K562 (cell line): Measurements from ENCODE around the gene HDLBP.

Experiments used
- HDAC2 ChIP-seq: fragments of 450-650 bp; IDR thresholded peaks from 2 replicates; pipeline ENCODE4 v1.6.1; 2016; ENCODE audit warnings: mild to moderate bottlenecking
- NR2C2 ChIP-seq, 2 experiments: fragments of 200-800 bp in 1 of 2; sonication (Bioruptor generic) in 1 of 2; sonication (generic) in 1 of 2; formaldehyde crosslinking in 1 of 2; IDR thresholded peaks; 2 replicates each; pipeline versions ENCODE4 v1.6.1 to v1.8.0; 2016 to 2022; ENCODE audit warnings: mild to moderate bottlenecking in 1 of 2, missing compliant biosample characterization in 1 of 2, missing genetic modification characterization in 1 of 2, missing genetic modification reagents in 1 of 2
- POLR2A ChIP-seq: fragments of 450-650 bp; conservative IDR thresholded peaks from 2 replicates; pipeline ENCODE4 v1.6.1; 2016
- POLR2AphosphoS5 ChIP-seq: IDR thresholded peaks from 2 replicates; pipeline ENCODE4 v1.6.1; 2011; ENCODE audit warnings: mild to moderate bottlenecking, low read depth, low read length, moderate library complexity; ENCODE audit not compliant: control insufficient read depth, insufficient read depth
- SIN3A ChIP-seq, 2 experiments: fragments of 150-350 bp in 1 of 2; IDR thresholded peaks; 2 replicates each; pipeline ENCODE4 v1.6.1; 2011 to 2016; ENCODE audit warnings: borderline replicate concordance in 2 of 2, low read depth in 2 of 2, low read length in 2 of 2, mild to moderate bottlenecking in 2 of 2, moderate library complexity in 2 of 2; ENCODE audit not compliant: control insufficient read depth in 1 of 2
- ZKSCAN3 ChIP-seq: fragments of 250-450 bp; sonication (Bioruptor Pico); IDR thresholded peaks from 2 replicates; pipeline ENCODE4 v1.4.0; 2020
- ZNF134 ChIP-seq: fragments of 250-450 bp; sonication (Bioruptor Pico); conservative IDR thresholded peaks from 2 replicates; pipeline ENCODE4 v1.4.0; 2020
- ZNF23 ChIP-seq: fragments of 250-450 bp; sonication (Bioruptor Pico); IDR thresholded peaks from 2 replicates; pipeline ENCODE4 v1.4.0; 2020; ENCODE audit warnings: mild to moderate bottlenecking
- ZNF274 ChIP-seq: IDR thresholded peaks from 2 replicates; pipeline ENCODE4 v1.6.1; 2011; ENCODE audit warnings: low read depth, mild to moderate bottlenecking, low read length, moderate library complexity, borderline replicate concordance
- ZNF407 ChIP-seq: fragments of 450-650 bp; IDR thresholded peaks from 2 replicates; pipeline ENCODE4 v1.6.1; 2016; ENCODE audit warnings: low read depth
- TF ChIP-seq, protein P1 (sequence below): fragments of 450-650 bp; formaldehyde crosslinking; IDR thresholded peaks from 2 replicates; pipeline ENCODE4 v1.4.0; 2022; ENCODE audit warnings: missing genetic modification characterization
- TF ChIP-seq, protein P2 (sequence below): fragments of 250-450 bp; sonication (Bioruptor Pico); IDR thresholded peaks from 2 replicates; pipeline ENCODE4 v1.8.0; 2022; ENCODE audit warnings: inconsistent platforms, mild to moderate bottlenecking, moderate library complexity, borderline replicate concordance
- TF ChIP-seq, protein P3 (sequence below), 3 experiments: IDR thresholded peaks in 2 of 3; conservative IDR thresholded peaks in 1 of 3; 2 replicates each; pipeline ENCODE4 v1.5.1; 2011 to 2012; ENCODE audit warnings: low read length in 3 of 3, mild to moderate bottlenecking in 3 of 3, control low read depth in 2 of 3, improper control_type of control experiment in 1 of 3, inconsistent platforms in 1 of 3, low read depth in 1 of 3, mixed read lengths in 1 of 3, moderate library complexity in 1 of 3; ENCODE audit not compliant: insufficient read depth in 2 of 3
- TF ChIP-seq, protein P4 (sequence below), 2 experiments: fragments of 450-650 bp in 1 of 2; sonication (generic) in 1 of 2; formaldehyde crosslinking in 1 of 2; IDR thresholded peaks in 1 of 2; conservative IDR thresholded peaks in 1 of 2; 2 replicates each; pipeline versions ENCODE4 v1.6.1 to v1.8.1; 2016 to 2023; ENCODE audit warnings: mild to moderate bottlenecking in 2 of 2, moderate library complexity in 2 of 2, inconsistent platforms in 1 of 2, missing genetic modification reagents in 1 of 2

- TF ChIP-seq, protein P1, sequence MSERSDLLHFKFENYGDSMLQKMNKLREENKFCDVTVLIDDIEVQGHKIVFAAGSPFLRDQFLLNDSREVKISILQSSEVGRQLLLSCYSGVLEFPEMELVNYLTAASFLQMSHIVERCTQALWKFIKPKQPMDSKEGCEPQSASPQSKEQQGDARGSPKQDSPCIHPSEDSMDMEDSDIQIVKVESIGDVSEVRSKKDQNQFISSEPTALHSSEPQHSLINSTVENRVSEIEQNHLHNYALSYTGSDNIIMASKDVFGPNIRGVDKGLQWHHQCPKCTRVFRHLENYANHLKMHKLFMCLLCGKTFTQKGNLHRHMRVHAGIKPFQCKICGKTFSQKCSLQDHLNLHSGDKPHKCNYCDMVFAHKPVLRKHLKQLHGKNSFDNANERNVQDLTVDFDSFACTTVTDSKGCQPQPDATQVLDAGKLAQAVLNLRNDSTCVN, result no peak
- TF ChIP-seq POLR2A (no peak), ZNF274 (no peak), NR2C2 (CRISPR knock-in tag; IDR thresholded peaks at IDR 0.05) (no peak), NR2C2 (tag; IDR thresholded peaks at IDR 0.05) (no peak), ZNF407 (no peak), ZNF134 (CRISPR knock-in tag) (no peak), ZNF23 (CRISPR knock-in tag) (no peak), SIN3A (IDR thresholded peaks at IDR 0.05; ENCODE audit: borderline replicate concordance in 2 of 2, control insufficient read depth in 1 of 2, low read depth in 2 of 2, low read length in 2 of 2) (no peak), HDAC2 (no peak), POLR2AphosphoS5 (no peak), ZKSCAN3 (CRISPR knock-in tag) (no peak)
- TF ChIP-seq, protein P2, sequence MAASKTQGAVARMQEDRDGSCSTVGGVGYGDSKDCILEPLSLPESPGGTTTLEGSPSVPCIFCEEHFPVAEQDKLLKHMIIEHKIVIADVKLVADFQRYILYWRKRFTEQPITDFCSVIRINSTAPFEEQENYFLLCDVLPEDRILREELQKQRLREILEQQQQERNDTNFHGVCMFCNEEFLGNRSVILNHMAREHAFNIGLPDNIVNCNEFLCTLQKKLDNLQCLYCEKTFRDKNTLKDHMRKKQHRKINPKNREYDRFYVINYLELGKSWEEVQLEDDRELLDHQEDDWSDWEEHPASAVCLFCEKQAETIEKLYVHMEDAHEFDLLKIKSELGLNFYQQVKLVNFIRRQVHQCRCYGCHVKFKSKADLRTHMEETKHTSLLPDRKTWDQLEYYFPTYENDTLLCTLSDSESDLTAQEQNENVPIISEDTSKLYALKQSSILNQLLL (CRISPR knock-in tag), result no peak
- TF ChIP-seq, protein P3, sequence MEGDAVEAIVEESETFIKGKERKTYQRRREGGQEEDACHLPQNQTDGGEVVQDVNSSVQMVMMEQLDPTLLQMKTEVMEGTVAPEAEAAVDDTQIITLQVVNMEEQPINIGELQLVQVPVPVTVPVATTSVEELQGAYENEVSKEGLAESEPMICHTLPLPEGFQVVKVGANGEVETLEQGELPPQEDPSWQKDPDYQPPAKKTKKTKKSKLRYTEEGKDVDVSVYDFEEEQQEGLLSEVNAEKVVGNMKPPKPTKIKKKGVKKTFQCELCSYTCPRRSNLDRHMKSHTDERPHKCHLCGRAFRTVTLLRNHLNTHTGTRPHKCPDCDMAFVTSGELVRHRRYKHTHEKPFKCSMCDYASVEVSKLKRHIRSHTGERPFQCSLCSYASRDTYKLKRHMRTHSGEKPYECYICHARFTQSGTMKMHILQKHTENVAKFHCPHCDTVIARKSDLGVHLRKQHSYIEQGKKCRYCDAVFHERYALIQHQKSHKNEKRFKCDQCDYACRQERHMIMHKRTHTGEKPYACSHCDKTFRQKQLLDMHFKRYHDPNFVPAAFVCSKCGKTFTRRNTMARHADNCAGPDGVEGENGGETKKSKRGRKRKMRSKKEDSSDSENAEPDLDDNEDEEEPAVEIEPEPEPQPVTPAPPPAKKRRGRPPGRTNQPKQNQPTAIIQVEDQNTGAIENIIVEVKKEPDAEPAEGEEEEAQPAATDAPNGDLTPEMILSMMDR (IDR thresholded peaks at IDR 0.05 in 2 of 3, conservative IDR thresholded peaks at IDR 0.05 in 1 of 3; ENCODE audit: insufficient read depth in 2 of 3, low read depth in 1 of 3, low read length in 3 of 3), result no peak
- TF ChIP-seq, protein P4, sequence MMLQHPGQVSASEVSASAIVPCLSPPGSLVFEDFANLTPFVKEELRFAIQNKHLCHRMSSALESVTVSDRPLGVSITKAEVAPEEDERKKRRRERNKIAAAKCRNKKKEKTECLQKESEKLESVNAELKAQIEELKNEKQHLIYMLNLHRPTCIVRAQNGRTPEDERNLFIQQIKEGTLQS (IDR thresholded peaks at IDR 0.05), result no peak
- TF ChIP-seq, protein P4 (CRISPR knock-in tag; conservative IDR thresholded peaks at IDR 0.05), result no peak
Observed at GRCh38 chr2:241207641-241208040, 107.8 kb downstream of the HDLBP start.
